CD14-positive monocyte (primary cell): ENCODE results near the gene AP4E1. TPM values are rescaled to one million over a fixed set of nuclear protein-coding genes. Genes with fewer than 3 reads are reported as not detected.

Source experiments
- DNase-seq, 3 donors: peaks; one replicate each; pipeline ENCODE4 v3.0.0-alpha.2; 2011 to 2022
- H2AFZ ChIP-seq: 2 replicates; pipeline ENCODE4 v1.6.0; 2012; ENCODE audit warnings: mild to moderate bottlenecking, low read depth, low read length, inconsistent platforms; ENCODE audit not compliant: insufficient read depth, poor library complexity, severe bottlenecking
- H3K27ac ChIP-seq, 2 donors: 1 replicate in 1 of 2; 2 replicates in 1 of 2; pipeline ENCODE4 v1.5.1; 2012 to 2013; ENCODE audit warnings: low read length in 2 of 2, control low read depth in 1 of 2, inconsistent platforms in 1 of 2, low read depth in 1 of 2, mild to moderate bottlenecking in 1 of 2
- H3K27me3 ChIP-seq, 2 donors: one replicate each; pipeline versions ENCODE4 v1.6.0 to v1.6.1; 2011 to 2013; ENCODE audit warnings: low read length in 2 of 2; ENCODE audit not compliant: control insufficient read depth in 2 of 2, insufficient read depth in 2 of 2
- H3K36me3 ChIP-seq, 2 donors: replicated peaks in 1 of 2; 1 replicate in 1 of 2; 2 replicates in 1 of 2; pipeline versions ENCODE4 v1.5.1 to v1.6.1; 2012 to 2013; ENCODE audit warnings: low read length in 2 of 2, control low read depth in 1 of 2, inconsistent platforms in 1 of 2, mild to moderate bottlenecking in 1 of 2; ENCODE audit not compliant: insufficient read depth in 2 of 2, control insufficient read depth in 1 of 2
- H3K4me1 ChIP-seq, 2 donors: 1 replicate in 1 of 2; 2 replicates in 1 of 2; pipeline versions ENCODE4 v1.5.1 to v1.6.1; 2012 to 2013; ENCODE audit warnings: low read length in 2 of 2, control low read depth in 1 of 2, inconsistent platforms in 1 of 2, mild to moderate bottlenecking in 1 of 2, moderate library complexity in 1 of 2; ENCODE audit not compliant: insufficient read depth in 2 of 2, control insufficient read depth in 1 of 2
- H3K4me2 ChIP-seq: replicated peaks from 2 replicates; pipeline ENCODE3; 2012; ENCODE audit warnings: low read length, moderate library complexity, mild to moderate bottlenecking; ENCODE audit not compliant: poor library complexity, severe bottlenecking; ENCODE audit errors: extremely low read depth
- H3K4me3 ChIP-seq, 3 experiments: fragments of 200-600 bp in 1 of 3; sonication (generic) in 1 of 3; replicated peaks in 1 of 3; 1 replicate in 2 of 3; 2 replicates in 1 of 3; pipeline ENCODE4 v1.5.1; 2011 to 2013; ENCODE audit warnings: low read length in 3 of 3, mild to moderate bottlenecking in 3 of 3, control low read depth in 2 of 3, low read depth in 2 of 3, inconsistent platforms in 1 of 3, moderate library complexity in 1 of 3
- H3K79me2 ChIP-seq: 2 replicates; pipeline ENCODE4 v1.6.0; 2012; ENCODE audit warnings: mild to moderate bottlenecking, control low read depth, inconsistent platforms, low read length, moderate library complexity; ENCODE audit not compliant: insufficient read depth
- H3K9ac ChIP-seq: 2 replicates; pipeline ENCODE4 v1.6.0; 2017; ENCODE audit warnings: low read length, mild to moderate bottlenecking; ENCODE audit not compliant: insufficient read depth, poor library complexity, severe bottlenecking
- H3K9me3 ChIP-seq, 2 donors: replicated peaks in 1 of 2; 1 replicate in 1 of 2; 2 replicates in 1 of 2; pipeline versions ENCODE4 v1.5.1 to v1.6.1; 2012 to 2013; ENCODE audit warnings: low read length in 2 of 2, control low read depth in 1 of 2; ENCODE audit not compliant: control insufficient read depth in 1 of 2, insufficient read depth in 1 of 2
- H4K20me1 ChIP-seq: 2 replicates; pipeline ENCODE4 v1.6.0; 2012; ENCODE audit warnings: mild to moderate bottlenecking, low read length, control low read depth, moderate library complexity; ENCODE audit not compliant: insufficient read depth
- H3K27ac Mint-ChIP-seq, 7 donors: one replicate each; pipeline ENCODE4 v1.8.0; 2020; ENCODE audit warnings: mild to moderate bottlenecking in 7 of 7, mixed read lengths in 7 of 7, moderate library complexity in 6 of 7, inconsistent platforms in 2 of 7
- H3K27me3 Mint-ChIP-seq, 3 donors: one replicate each; pipeline ENCODE4 v1.8.0; 2021 to 2022; ENCODE audit warnings: low read depth in 3 of 3, mild to moderate bottlenecking in 3 of 3, mixed read lengths in 3 of 3, moderate library complexity in 3 of 3, inconsistent platforms in 1 of 3
- H3K36me3 Mint-ChIP-seq, 2 donors: one replicate each; pipeline ENCODE4 v1.8.0; 2020; ENCODE audit warnings: mixed read lengths in 2 of 2, inconsistent platforms in 1 of 2, mild to moderate bottlenecking in 1 of 2
- H3K4me1 Mint-ChIP-seq: one replicate; pipeline ENCODE4 v1.8.0; 2020; ENCODE audit warnings: mild to moderate bottlenecking, mixed read lengths
- H3K4me3 Mint-ChIP-seq, 2 donors: one replicate each; pipeline ENCODE4 v1.8.0; 2020; ENCODE audit warnings: mild to moderate bottlenecking in 2 of 2, mixed read lengths in 2 of 2, moderate library complexity in 1 of 2
- H3K9me3 Mint-ChIP-seq, 7 donors: one replicate each; pipeline ENCODE4 v1.8.0; 2020 to 2022; ENCODE audit warnings: mixed read lengths in 7 of 7, mild to moderate bottlenecking in 6 of 7, moderate library complexity in 6 of 7, inconsistent platforms in 2 of 7
- WGBS: methylation state at CpG from one replicate; pipeline ENCODE4 v1.1.5; 2013; ENCODE audit warnings: missing lambda C conversion rate; ENCODE audit not compliant: insufficient coverage; 5-methylcytosine and 5-hydroxymethylcytosine counted together
- intact Hi-C, 2 donors: fragments of 100-400 bp; cut with micrococcal nuclease; formaldehyde crosslinking; loops; one replicate each; pipeline versions ENCODE4 v1.15.0 to v1.15.1; 2023
- polyA plus RNA-seq, 3 donors: library from polyadenylated mRNA; depleted of rRNA in 1 of 3; unstranded in 2 of 3; stranded (reverse) in 1 of 3; fragments of 300-500 nt in 2 of 3; fragments of >200 nt in 1 of 3; fragmentation: Illumina TruSeq in 2 of 3; gene quantifications; 1 replicate in 2 of 3; 2 replicates in 1 of 3; pipeline ENCODE4 v1.2.3, GENCODE V29; 2012 to 2021
- TF ChIP-seq, protein P1 (sequence below): fragments of 200-600 bp; IDR thresholded peaks from one replicate; pipeline ENCODE4 v1.8.0; 2022; ENCODE audit warnings: antibody characterized with exemption, mild to moderate bottlenecking

Gene AP4E1
- polyA plus RNA-seq, 3 donors, result 4.1 to 7.7 (median 5.3) TPM

DNA sequence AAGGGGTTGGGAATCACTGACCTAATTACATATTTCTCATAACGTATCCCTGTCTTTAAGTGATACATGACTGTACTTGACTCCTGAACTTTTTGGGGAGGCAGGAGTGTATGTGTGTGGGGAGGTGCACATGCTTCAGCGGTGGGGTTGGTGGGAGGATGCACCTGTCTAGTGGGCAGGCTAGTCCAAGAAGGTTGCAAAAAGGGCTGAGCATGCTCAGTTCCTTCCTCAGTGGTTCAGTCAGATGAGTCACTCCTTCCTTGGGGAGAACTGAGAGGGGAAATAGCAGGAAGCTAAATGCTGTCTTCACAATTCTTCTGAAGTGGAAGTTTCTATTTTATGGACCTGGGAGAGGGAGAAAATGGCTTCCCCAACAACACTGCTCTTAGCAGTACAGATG lies 24.6 kb upstream of the AP4E1 start:
- Histone ChIP-seq H3K27ac (peak overlapping the region in 1 of 2 donors; percentile 87), H3K27me3 (no peaks in the 10 kb centered on the region), H3K4me1 (peaks cover 65 to 83% of the 10 kb centered on the region in 2 donors), H3K4me3 (peak overlapping the region in 1 of 3 experiments; percentile 63), H3K4me2 (peak overlapping the region; percentile 66), H3K36me3 (no peaks in the 10 kb centered on the region), H3K9ac (no peak overlapping the region), H3K79me2 (no peaks in the 10 kb centered on the region), H3K9me3 (no peaks in the 10 kb centered on the region), H4K20me1 (no peaks in the 10 kb centered on the region), H2AFZ (peak overlapping the region; percentile 12)
- no peaks in the 10 kb centered on the region for H3K9me3 Mint-ChIP-seq
- peaks cover 76% of the 10 kb centered on the region for H3K4me1 Mint-ChIP-seq
- peak overlapping the region in 1 of 2 donors; percentile 49 for H3K4me3 Mint-ChIP-seq
- 0% methylated on average over 1 of the region's 2 CpGs for WGBS
- H3K27me3 Mint-ChIP-seq, result no peaks in the 10 kb centered on the region
- H3K27ac Mint-ChIP-seq, result peak overlapping the region; percentile 78 to 98 (median 97)
- TF ChIP-seq, protein P1, sequence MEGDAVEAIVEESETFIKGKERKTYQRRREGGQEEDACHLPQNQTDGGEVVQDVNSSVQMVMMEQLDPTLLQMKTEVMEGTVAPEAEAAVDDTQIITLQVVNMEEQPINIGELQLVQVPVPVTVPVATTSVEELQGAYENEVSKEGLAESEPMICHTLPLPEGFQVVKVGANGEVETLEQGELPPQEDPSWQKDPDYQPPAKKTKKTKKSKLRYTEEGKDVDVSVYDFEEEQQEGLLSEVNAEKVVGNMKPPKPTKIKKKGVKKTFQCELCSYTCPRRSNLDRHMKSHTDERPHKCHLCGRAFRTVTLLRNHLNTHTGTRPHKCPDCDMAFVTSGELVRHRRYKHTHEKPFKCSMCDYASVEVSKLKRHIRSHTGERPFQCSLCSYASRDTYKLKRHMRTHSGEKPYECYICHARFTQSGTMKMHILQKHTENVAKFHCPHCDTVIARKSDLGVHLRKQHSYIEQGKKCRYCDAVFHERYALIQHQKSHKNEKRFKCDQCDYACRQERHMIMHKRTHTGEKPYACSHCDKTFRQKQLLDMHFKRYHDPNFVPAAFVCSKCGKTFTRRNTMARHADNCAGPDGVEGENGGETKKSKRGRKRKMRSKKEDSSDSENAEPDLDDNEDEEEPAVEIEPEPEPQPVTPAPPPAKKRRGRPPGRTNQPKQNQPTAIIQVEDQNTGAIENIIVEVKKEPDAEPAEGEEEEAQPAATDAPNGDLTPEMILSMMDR, result no peak
- intact Hi-C loops, result loop anchor here in 1 of 2 donors (2.0 to 10.0 kb wide), 2 partner anchors 25 to 529 kb away; partner anchors contain the start of genes AP4E1 and GABPB1
- DNase-seq, result peak; percentile 50 to 89 (median 84)
- H3K36me3 Mint-ChIP-seq, result no peaks in the 10 kb centered on the region

DNA sequence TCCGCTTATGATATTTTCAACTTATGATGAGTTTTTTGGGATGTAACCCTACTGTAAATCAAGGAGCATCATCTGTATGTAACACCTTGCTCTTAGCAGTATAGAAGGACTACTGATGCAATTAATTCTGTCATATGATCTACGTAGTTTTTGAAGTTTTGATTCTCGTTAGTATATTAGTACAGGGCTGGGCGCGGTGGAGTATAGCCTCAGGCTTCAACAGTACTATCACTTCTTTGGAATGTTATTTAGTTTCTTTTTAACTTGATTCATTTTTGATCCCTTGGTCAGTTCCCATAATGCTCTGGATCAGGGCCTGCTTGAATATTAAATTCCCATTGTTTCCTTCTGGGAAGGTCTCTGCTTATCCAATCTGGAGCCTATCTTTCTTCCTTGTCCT lies 23.9 kb upstream of the AP4E1 start:
- Histone ChIP-seq H3K4me3 (peak overlapping the region in 1 of 3 experiments; percentile 63), H3K9me3 (peaks cover 0 to under 1% of the 10 kb centered on the region in 2 donors), H3K27me3 (no peaks in the 10 kb centered on the region), H3K4me2 (peak overlapping the region; percentile 66), H3K9ac (no peak overlapping the region), H3K4me1 (peaks cover 59 to 77% of the 10 kb centered on the region in 2 donors), H3K79me2 (no peaks in the 10 kb centered on the region), H3K27ac (peak overlapping the region in 1 of 2 donors; percentile 87), H4K20me1 (no peaks in the 10 kb centered on the region), H3K36me3 (no peaks in the 10 kb centered on the region), H2AFZ (peak overlapping the region; percentile 12)
- peak overlapping the region; percentile 92 to 98 (median 98) for H3K27ac Mint-ChIP-seq
- TF ChIP-seq, protein P1, result no peak
- no peaks in the 10 kb centered on the region for H3K36me3 Mint-ChIP-seq
- peaks cover 70% of the 10 kb centered on the region for H3K4me1 Mint-ChIP-seq
- intact Hi-C loops, result loop anchor here in 1 of 2 donors (2.0 to 10.0 kb wide), 2 partner anchors 24 to 530 kb away; partner anchors contain the start of genes AP4E1 and GABPB1
- DNase-seq, result no peak
- no CpG with 5 or more reads among the region's 5 CpGs for WGBS
- H3K27me3 Mint-ChIP-seq, result no peaks in the 10 kb centered on the region
- peaks cover 0 to 1% (median 0%) of the 10 kb centered on the region in 7 donors for H3K9me3 Mint-ChIP-seq
- H3K4me3 Mint-ChIP-seq, result no peak overlapping the region
